GM12891 (cell line): Measurements from ENCODE around the gene TLE2.

Experiments used
- PAX5 ChIP-seq: IDR thresholded peaks from 2 replicates; pipeline ENCODE4 v1.6.1; 2011; ENCODE audit warnings: low read length, moderate library complexity, mild to moderate bottlenecking; ENCODE audit not compliant: insufficient read depth, severe bottlenecking
- POLR2A ChIP-seq: IDR thresholded peaks from 2 replicates; pipeline ENCODE4 v1.6.1; 2011; ENCODE audit warnings: low read depth, low read length, control low read depth
- POLR2AphosphoS5 ChIP-seq: IDR thresholded peaks from 2 replicates; pipeline ENCODE4 v1.6.1; 2011; ENCODE audit warnings: low read depth, low read length, control low read depth
- TAF1 ChIP-seq: IDR thresholded peaks from 2 replicates; pipeline ENCODE4 v1.6.1; 2011; ENCODE audit warnings: low read depth, low read length, control low read depth

- no peak for TF ChIP-seq POLR2AphosphoS5
- TF ChIP-seq PAX5 = no peak
- TF ChIP-seq TAF1 = no peak
- no peak for TF ChIP-seq POLR2A
These were observed 66.0 kb downstream of the TLE2 start for GRCh38 chr19:2963122-2963521.
